Tibial nerve (tissue), 3 donors: ENCODE results near the gene TSSC4.

ENCODE experiments used
- POLR2A ChIP-seq, 2 donors: fragments of 450-650 bp; IDR thresholded peaks; one replicate each; pipeline ENCODE4 v1.6.1; 2017; ENCODE audit warnings: antibody characterized with exemption in 2 of 2, mild to moderate bottlenecking in 2 of 2, moderate library complexity in 2 of 2
- TF ChIP-seq, protein P1 (sequence below), 5 experiments: fragments of 200-600 bp in 3 of 5; fragments of 450-650 bp in 2 of 5; sonication (generic) in 3 of 5; IDR thresholded peaks; one replicate each; pipeline ENCODE4 v1.5.1; 2016 to 2019; ENCODE audit warnings: antibody characterized with exemption in 5 of 5, mild to moderate bottlenecking in 3 of 5, moderate library complexity in 2 of 5

GRCh38 chr11:2385156-2386151 is 15.1 kb upstream of the TSSC4 start:
- TF ChIP-seq, protein P1, sequence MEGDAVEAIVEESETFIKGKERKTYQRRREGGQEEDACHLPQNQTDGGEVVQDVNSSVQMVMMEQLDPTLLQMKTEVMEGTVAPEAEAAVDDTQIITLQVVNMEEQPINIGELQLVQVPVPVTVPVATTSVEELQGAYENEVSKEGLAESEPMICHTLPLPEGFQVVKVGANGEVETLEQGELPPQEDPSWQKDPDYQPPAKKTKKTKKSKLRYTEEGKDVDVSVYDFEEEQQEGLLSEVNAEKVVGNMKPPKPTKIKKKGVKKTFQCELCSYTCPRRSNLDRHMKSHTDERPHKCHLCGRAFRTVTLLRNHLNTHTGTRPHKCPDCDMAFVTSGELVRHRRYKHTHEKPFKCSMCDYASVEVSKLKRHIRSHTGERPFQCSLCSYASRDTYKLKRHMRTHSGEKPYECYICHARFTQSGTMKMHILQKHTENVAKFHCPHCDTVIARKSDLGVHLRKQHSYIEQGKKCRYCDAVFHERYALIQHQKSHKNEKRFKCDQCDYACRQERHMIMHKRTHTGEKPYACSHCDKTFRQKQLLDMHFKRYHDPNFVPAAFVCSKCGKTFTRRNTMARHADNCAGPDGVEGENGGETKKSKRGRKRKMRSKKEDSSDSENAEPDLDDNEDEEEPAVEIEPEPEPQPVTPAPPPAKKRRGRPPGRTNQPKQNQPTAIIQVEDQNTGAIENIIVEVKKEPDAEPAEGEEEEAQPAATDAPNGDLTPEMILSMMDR (IDR thresholded peaks at IDR 0.05): no peak
- no peak for TF ChIP-seq POLR2A (IDR thresholded peaks at IDR 0.05)
